HG03439 (cell line): Measurements from ENCODE around the gene JCAD.

Source experiments
- ATAC-seq: cut with Tn5 transposase; IDR thresholded peaks from one replicate; pipeline ENCODE4 v1.9.1; 2021; ENCODE audit warnings: mild to moderate bottlenecking, moderate library complexity; ENCODE audit not compliant: unreplicated experiment

The JCAD gene

GRCh38 chr10:30073767-30074060 lies 14.3 kb upstream of the JCAD start:
- ATAC-seq, result no peak

DNA sequence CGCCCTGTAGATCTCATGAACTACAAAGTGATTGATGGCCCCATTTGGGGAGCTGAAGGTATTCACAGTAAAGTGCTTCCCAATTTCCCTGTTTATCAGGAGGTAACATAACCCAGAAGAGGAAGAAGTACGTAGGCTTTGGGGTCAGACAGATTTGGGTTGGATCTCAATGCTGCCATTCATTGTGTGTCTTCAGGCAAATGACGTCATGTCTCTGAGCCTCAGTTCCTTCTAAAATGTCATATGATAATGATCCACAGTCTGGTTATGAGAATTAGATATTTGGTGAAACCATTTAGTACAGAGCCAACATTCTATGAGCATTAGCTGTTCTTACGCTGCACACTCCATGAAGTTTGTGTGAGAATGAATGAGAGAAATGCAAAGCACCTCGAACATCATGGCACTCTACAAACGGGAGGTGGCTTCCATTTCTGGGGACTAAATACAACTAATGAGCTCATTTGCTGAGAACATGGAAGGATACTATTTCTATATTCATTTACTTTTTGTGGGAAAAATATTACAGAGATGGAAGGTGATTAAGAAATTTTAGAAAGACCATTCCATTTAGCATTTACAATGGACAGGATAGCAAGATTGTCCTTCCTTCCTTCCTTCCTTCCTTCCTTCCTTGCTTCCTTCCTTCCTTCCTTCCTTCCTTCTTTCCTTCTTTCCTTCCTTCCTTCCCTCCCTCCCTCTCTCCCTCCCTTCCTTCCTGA lies 13.8 kb upstream of the JCAD start:
- ATAC-seq, result no peak

DNA sequence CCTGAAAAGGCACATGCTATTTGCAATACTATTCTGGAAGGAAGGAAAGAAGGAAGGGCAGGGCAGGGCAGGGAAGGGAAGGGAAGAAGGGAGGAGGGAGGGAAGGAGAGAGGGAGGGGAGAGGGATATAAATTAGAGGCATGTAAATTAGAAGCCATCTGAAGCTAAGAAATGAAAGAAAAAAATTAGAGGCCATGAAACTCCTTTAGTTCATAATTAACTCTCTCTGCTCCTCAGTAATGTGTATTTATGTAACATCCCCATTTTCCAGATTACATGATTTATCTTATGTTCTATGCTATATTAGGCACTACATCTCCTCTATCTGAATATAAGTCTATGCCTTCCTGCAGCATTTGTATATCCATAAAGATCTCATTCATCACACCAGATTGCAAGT lies 12.7 kb upstream of the JCAD start:
- no peak for ATAC-seq

DNA sequence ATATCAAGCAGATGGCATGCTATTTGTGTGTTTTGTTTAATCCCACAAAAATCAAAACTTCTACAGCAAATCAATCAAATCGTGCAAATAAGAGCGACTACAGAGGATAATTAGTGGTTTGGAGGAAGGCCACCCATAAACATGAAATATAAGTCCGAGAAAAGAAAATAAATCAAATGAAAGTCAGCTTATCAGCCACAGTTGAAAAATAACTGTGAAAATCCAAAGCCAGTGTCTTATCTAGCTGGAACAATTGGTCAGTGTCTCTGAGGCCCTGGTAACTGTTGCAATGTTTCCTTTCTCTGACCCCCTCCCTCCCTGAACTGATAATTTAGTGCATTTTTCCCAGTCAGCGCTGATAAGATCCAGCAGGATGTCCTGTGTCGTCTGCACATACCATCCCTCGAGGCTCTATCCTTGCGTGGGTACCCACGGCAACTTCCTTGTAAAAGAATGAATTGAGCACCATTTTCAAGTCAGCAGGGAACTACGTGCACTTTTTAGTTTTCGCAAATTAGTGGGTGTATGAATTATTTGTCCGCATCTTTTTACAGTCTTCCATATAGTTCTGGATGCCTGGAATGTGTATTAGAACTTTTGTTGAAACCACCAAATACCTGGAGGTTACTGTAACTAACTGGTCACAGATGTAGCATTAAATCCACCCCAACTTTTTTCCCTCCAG lies 10.8 kb upstream of the JCAD start:
- no peak for ATAC-seq

- ATAC-seq, result no peak
These were observed 9.3 kb upstream of the JCAD start for GRCh38 chr10:30068492-30069223.

DNA sequence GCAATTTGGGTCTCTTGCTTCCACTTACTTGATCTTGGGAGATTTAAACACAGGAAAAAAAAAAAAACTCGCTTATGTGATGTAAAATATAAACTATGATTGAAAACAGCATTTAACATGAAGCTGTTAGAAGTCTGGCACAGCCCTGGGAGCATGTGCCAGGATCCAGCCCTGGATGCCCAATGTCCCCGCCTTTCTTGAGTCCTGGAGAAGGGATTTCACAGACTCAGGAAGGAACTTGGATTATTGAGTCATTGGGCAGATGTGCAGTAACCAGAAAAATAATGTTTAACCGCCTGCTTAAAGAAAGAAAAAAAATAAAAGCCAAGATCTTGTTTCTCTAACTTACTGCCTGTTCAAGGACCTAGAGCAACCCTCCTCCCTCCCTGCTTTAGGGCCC lies 3.7 kb upstream of the JCAD start:
- no peak for ATAC-seq

DNA sequence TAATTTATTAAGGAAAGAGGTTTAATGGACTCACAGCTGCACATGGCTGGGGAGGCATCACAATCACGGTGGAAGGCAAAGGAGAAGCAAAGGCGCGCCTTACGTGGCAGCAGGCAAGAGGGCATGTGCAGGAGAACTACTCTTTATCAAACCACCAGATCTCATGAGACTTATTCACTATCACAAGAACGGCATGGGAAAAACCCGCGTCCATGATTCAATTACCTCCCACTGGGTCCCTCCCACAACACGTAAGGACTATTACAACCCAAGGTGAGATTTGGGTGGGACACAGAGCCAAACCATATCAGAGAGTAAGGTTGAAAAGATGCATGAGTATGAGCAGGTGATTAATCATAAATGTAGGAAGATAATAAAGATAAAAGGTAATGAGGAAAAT lies 3.2 kb upstream of the JCAD start:
- no peak for ATAC-seq

DNA sequence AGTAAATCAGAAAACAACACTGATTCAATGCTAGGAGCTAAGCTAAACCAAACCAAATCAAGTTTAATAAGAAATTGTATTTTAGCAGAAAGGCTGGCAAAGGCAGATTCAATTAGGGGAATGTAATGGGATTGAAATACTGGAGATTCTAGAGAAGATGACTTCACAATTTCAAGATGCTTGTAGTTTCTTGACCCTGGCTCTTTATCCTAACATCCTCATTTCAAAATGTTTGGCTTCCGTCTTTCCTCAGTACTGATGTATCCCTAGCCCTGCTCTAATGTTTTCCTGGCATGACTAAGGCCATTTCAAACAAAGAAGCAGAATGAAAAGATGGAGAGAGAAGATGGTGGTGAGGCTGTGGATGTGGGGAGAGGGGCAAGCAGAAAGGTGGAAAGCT lies 2.7 kb upstream of the JCAD start:
- no peak for ATAC-seq

GRCh38 chr10:30058570-30059132 lies 735 bp downstream of the JCAD start:
- ATAC-seq, result no peak

DNA sequence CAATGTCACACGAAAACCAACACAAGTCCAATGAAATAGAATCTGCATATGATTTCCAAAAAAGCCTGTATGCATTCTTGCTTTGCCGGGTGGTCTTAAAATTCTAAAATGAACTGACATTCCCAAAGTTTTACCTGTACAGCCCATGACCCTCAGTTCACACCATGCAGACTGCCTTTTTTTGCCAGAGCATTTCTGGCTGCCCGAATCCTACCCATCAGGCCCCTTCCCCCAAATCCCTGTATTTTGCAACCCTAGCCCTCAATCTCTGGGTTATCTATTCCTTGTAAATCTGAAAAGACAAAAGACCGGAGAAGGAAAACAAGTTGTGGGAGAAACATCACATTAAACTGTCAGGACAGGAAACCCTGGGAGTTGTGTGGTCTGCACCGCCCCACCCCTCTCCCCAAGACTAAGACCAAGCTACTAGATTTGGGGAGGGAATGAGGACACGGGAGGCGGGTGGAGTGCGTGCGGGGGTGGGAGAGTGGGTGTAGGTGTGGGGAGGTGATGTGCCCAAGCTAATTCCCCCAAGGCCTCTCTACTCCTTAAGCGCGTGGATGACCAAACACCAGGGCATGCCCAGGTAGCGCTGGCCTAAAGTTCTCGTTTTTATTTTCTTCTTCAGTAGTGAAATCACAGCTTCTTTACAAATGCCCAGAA lies 1.4 kb downstream of the JCAD start:
- ATAC-seq, result no peak

- no peak for ATAC-seq
These were observed 2.0 kb downstream of the JCAD start for GRCh38 chr10:30057421-30057841.

DNA sequence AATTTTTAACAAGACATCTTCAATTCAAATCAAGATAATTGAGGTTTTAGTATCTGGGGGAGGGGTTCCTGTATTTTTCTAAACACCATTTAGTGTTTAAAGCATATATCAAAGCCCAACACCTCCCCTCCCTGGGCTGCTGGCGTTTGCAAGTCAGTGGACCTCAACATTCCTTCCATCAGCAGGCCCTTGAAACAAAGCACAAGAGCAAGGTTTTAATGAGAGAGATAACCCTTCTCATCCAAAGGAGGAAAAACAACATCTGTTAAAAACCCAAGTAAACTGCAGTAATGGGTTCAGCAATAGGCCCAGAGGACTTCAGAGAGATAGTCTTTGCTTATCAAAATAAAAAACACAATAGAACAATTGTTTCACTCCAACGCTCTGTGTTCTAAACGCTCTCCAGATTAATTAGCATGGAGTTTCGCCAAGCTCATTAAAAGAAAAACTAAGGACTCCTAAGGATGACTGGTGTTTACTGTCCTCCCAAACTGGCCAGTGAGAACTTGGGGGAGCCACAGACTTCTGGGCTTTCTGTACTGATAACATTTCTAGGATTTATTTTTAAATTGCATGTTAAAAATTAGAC lies 2.5 kb downstream of the JCAD start:
- ATAC-seq, result no peak

DNA sequence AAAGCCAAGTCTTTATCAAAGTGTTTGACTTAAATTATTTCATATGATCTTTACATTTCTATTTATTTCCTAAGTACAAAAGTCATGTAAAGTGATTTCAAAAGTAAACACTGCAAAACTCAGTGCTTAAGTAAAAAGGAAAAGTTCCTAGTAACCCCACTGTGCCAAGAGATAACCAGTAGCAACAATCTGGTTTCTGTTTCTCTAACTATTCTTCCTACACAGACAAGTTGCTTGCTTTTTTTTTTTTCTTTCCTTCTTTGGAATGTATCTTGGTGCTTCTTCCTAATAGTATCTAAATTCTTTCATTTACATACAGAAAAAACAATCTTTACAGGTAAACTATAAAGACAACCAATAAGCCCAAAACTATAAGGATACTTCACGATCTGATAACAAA lies 3.1 kb downstream of the JCAD start:
- ATAC-seq, result no peak

GRCh38 chr10:30055226-30055662 lies 4.1 kb downstream of the JCAD start:
- ATAC-seq, result no peak

- no peak for ATAC-seq
These were observed 7.3 kb downstream of the JCAD start for GRCh38 chr10:30052062-30052461.

DNA sequence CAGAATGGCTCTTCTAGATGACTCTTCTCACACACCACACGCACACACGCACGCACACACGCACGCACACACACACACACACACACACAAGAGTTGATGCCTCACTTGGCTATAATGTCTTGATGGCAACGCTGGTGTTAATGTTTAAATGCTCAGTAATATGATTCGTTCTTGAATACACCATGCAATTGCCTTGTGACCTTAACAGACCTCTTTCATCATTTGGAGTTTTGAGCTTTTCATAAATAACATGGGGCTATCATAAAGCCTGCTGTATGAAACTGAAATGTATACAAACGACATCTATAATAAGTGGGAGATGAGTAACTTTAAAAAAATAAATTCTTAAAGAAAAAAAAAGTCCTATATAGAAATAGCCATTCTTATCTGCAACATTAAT lies 8.2 kb downstream of the JCAD start:
- ATAC-seq, result no peak

GRCh38 chr10:30050411-30050810 lies 9.0 kb downstream of the JCAD start:
- no peak for ATAC-seq

DNA sequence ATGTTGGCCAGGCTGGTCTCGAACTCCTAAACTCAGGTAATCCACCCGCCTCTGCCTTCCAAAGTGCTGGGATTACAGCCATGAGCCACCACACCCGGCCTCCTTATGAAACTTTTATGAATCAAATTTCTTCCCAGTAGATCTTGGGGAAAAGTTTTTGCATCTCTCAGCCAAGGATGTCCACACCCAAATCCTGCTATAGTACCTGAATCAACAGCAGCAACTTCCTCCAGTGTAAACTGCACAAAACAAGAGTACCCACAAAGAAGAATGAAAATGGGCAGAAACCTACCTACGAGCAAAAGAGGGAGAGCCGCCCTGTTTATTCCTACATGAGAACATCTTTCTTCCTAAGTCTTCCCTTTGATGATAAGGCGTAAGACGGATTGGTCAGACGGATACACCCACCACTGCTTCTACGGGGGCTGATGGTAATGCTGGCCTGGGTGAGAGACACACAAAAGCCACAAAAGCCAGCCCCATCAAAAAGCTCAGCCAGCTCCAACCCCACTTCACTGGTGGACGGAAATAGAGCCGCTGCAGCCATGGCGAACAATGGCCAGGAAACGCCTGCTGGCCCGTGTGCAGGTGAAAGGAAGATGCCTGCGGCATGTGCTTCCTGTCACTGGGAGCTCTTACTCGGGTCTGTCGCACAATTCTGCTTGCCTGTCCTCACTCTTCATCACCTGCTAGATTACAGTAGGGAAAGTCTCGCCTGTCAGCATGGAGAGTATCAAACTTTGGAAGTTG lies 10.4 kb downstream of the JCAD start:
- no peak for ATAC-seq

DNA sequence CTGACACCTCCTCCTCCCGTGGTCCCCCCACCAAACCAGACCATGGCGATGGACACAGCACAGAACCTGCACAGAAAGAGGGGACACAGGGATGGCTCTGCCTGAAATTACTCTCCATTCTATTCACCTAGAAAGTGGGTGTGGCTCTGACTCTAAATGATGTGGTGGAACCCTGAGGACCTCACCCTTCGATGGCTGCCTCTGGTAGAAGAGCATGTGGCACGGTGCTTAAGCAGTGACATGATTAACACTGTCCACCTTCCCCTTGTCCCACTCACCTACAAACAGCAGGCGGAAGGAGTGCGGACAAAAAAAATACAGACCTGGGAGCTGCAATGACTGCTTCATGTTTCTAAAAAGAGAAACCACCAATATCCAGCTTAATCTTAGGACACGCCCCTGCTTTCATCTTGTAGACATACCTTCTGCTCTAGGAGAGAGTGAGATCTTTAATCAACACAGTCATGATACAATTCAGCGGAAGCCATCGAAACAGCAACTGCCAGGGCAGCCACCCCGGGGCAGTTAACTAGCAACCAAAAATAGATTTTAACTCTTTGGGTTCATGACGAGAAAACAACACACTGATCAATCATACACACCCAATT lies 11.4 kb downstream of the JCAD start:
- no peak for ATAC-seq

DNA sequence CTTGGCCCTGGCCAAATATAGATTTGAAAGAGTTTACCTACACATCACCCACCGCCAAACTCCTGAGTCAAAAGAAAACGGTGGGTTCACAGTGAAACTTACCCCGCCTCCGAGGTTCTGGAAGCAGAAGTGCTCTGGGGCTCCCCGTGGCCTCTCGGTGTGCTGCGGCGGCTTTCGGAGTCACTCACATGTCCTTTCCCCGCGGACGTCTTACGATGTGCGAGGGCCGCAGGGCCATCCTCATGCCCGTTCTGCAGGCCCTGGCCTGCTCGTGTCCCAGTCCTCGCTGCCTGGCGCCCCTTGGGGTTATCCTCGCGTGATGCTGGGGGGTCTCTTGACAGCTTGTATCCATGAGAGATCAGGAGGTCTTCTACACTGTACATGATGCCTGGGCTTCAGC lies 12.0 kb downstream of the JCAD start:
- no peak for ATAC-seq
